Measurements from ENCODE around the gene UTP15. TPM values are rescaled to one million over a fixed set of nuclear protein-coding genes. Genes with fewer than 3 reads are reported as not detected.

Gene UTP15
- total RNA-seq, 1 donor from 2014 or later = 20.9 TPM

DNA sequence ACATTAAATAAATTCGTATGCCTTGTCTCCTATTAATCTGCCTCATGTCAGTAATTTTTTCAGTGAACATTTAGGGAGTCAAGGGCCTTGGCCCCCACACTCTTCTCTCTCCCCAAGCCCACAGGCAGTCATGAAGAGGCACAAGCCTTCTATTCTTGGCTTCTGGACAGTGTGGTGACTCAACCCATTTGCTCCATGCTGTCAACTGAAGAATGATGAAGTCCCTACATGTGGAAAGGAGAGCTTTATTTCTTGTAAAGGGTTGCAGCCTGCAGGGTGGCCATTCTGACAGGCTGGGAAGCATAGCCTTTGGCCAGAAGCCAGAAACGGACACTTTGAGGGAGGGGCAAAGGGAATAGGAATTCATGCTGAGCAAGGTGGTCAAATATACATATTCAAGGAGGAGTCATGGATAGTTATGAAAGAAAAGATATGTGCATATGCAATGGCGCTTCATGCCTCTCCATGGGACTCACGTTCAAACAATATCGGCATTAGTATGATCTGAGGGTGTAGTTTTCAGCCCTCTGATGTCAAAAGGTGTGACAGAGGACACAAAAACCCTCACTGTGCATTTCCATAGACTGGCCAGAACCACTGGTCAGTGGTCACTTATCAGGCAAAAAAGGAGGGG is 31.4 kb upstream of the UTP15 start:
- no peaks in the 10 kb centered on the region for H3K9me3 ChIP-seq
- TF ChIP-seq POLR2A (IDR thresholded peaks at IDR 0.05) (no peak), POLR2AphosphoS5 (IDR thresholded peaks at IDR 0.05; ENCODE audit: insufficient read depth in 1 of 2, low read depth in 1 of 2) (no peak)
- TF ChIP-seq, protein P1, sequence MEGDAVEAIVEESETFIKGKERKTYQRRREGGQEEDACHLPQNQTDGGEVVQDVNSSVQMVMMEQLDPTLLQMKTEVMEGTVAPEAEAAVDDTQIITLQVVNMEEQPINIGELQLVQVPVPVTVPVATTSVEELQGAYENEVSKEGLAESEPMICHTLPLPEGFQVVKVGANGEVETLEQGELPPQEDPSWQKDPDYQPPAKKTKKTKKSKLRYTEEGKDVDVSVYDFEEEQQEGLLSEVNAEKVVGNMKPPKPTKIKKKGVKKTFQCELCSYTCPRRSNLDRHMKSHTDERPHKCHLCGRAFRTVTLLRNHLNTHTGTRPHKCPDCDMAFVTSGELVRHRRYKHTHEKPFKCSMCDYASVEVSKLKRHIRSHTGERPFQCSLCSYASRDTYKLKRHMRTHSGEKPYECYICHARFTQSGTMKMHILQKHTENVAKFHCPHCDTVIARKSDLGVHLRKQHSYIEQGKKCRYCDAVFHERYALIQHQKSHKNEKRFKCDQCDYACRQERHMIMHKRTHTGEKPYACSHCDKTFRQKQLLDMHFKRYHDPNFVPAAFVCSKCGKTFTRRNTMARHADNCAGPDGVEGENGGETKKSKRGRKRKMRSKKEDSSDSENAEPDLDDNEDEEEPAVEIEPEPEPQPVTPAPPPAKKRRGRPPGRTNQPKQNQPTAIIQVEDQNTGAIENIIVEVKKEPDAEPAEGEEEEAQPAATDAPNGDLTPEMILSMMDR (IDR thresholded peaks at IDR 0.05) = no peak
- no peaks in the 10 kb centered on the region for H3K4me1 ChIP-seq
- no peak for DNase-seq (ENCODE audit: extremely low spot score in 2 of 2)
- no peak overlapping the region for H3K27ac ChIP-seq
- H3K4me3 ChIP-seq = no peak overlapping the region
- no peaks in the 10 kb centered on the region for H3K27me3 ChIP-seq
- no peaks in the 10 kb centered on the region for H3K36me3 ChIP-seq
- intact Hi-C loops (cut with DNase I) = no loop called here

DNA sequence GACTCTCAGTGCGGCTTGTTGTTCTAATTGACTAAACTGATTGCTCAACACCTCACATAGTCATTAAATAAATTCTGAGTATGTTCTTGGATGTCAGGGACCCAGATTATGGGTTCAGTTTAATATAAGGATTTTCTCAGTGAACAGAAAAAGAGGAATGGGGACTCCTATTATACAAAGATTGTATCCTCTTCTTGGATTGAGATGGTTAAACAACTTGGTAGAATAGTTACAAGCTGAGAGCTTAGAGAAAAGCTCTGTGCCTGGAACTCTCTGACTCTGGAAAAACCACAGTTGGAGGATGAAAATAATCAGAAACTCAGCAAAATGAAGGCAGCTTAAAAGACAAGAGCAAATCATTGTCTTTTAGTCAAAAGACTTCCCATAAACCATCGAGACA is 30.6 kb upstream of the UTP15 start:
- no peaks in the 10 kb centered on the region for H3K4me1 ChIP-seq
- H3K27ac ChIP-seq = no peak overlapping the region
- H3K27me3 ChIP-seq = no peaks in the 10 kb centered on the region
- intact Hi-C loops (cut with DNase I) = no loop called here
- no peak overlapping the region for H3K4me3 ChIP-seq
- no peak for DNase-seq (ENCODE audit: extremely low spot score in 2 of 2)
- no peaks in the 10 kb centered on the region for H3K36me3 ChIP-seq
- TF ChIP-seq POLR2AphosphoS5 (IDR thresholded peaks at IDR 0.05; ENCODE audit: insufficient read depth in 1 of 2, low read depth in 1 of 2) (no peak), POLR2A (IDR thresholded peaks at IDR 0.05) (no peak)
- no peaks in the 10 kb centered on the region for H3K9me3 ChIP-seq

DNA sequence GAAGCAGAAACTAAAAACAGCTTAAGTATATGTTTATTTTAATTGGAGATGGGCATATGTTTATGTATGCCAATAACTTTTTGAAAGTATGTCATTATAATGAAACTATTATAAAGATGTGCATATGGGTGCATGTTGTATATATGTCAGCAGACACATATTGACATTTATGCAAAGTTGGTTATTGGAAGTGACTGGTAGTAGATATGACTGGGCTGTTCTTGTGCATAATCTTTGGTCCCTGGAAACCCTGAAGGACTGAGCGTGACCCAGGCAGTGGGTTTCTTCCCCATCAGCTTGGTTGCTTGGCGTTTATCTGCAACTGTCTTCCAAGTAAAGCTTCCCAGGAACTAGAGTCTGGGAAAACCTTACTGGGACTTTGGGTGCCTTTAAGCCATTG is 25.8 kb upstream of the UTP15 start:
- no peak overlapping the region for H3K4me3 ChIP-seq
- no peaks in the 10 kb centered on the region for H3K36me3 ChIP-seq
- peaks cover 4% of the 10 kb centered on the region for H3K4me1 ChIP-seq
- H3K9me3 ChIP-seq = no peaks in the 10 kb centered on the region
- TF ChIP-seq POLR2AphosphoS5 (IDR thresholded peaks at IDR 0.05; ENCODE audit: insufficient read depth in 1 of 2, low read depth in 1 of 2) (no peak), POLR2A (IDR thresholded peaks at IDR 0.05) (no peak)
- TF ChIP-seq, protein P1 (IDR thresholded peaks at IDR 0.05) = no peak
- no peaks in the 10 kb centered on the region for H3K27me3 ChIP-seq
- DNase-seq (ENCODE audit: extremely low spot score in 2 of 2) = no peak
- no peak overlapping the region for H3K27ac ChIP-seq
- intact Hi-C loops (cut with DNase I) = no loop called here

DNA sequence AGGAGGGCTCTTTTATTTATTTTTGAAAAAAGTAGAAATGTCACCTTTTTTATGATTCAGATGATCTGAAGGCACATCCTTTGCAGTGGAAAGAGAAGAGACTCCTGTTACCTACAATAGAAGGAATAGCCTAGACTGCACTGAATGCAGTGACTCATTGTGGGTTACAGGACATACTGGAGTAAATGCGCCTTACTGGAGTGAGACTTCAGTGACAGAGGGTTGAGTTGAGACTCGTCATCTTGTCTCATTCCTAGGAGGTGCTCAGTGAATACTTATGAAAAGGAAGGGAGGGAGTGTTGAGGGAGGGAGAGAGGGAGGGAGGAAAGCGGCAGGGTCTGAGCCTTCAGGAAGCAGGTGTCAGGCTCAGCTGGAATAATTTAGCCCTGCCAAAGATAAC is 25.4 kb upstream of the UTP15 start:
- Histone ChIP-seq H3K36me3 (no peaks in the 10 kb centered on the region), H3K27me3 (no peaks in the 10 kb centered on the region), H3K4me3 (no peak overlapping the region), H3K27ac (no peak overlapping the region), H3K9me3 (no peaks in the 10 kb centered on the region), H3K4me1 (peaks cover 4% of the 10 kb centered on the region)
- TF ChIP-seq, protein P1 (IDR thresholded peaks at IDR 0.05) = no peak
- TF ChIP-seq POLR2AphosphoS5 (IDR thresholded peaks at IDR 0.05; ENCODE audit: insufficient read depth in 1 of 2, low read depth in 1 of 2) = peak in 1 of 2 donors; percentile 54
- no peak for TF ChIP-seq POLR2A (IDR thresholded peaks at IDR 0.05)
- no peak for DNase-seq (ENCODE audit: extremely low spot score in 2 of 2)
- intact Hi-C loops (cut with DNase I) = no loop called here

DNA sequence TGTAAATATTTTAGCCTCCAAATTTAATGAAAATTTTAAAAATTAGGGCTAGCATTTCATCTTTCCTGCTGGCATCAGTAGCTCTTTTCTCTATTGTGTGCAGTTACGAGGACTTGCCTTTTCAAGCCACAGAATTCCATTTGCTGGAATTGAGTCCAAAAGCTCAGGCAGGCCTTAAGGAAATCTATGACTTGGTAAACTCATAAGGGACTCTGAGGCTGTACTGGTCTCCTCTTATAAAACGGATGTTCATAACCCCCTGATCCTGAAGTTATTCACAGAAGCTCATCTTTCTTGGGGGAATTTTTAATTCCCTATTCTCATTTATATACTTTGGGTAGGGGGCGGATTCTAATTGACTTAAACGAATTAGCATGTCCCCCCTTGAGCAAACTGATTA is 23.5 kb upstream of the UTP15 start:
- no peak for DNase-seq (ENCODE audit: extremely low spot score in 2 of 2)
- Histone ChIP-seq H3K27me3 (no peaks in the 10 kb centered on the region), H3K9me3 (no peaks in the 10 kb centered on the region), H3K4me1 (peaks cover 4% of the 10 kb centered on the region), H3K4me3 (no peak overlapping the region), H3K36me3 (no peaks in the 10 kb centered on the region), H3K27ac (no peak overlapping the region)
- intact Hi-C loops (cut with DNase I) = no loop called here
- TF ChIP-seq, protein P1 (IDR thresholded peaks at IDR 0.05) = no peak
- TF ChIP-seq POLR2AphosphoS5 (IDR thresholded peaks at IDR 0.05; ENCODE audit: insufficient read depth in 1 of 2, low read depth in 1 of 2) = no peak
- no peak for TF ChIP-seq POLR2A (IDR thresholded peaks at IDR 0.05)
